Measurements from ENCODE around the gene TMEM170B.

DNA sequence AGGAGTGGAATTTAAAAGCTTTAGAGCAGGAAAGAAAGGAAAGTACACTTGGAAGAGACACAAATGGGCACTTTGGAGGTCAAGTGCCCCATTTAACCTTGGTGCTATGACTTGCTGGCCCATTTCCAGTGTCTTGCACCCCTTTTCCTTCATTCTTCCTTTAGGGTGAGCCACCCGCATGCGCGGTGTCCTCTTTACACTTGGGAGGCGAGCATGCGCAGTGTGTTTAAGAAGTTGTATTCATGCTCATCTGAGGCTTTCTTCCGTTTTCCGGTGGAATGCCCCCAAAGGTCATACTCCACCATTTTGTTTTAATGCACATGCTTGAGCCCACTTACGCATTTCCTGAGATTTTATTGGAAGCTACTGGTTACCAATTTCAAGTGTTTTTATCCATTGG is 29.1 kb downstream of the TMEM170B start:
- no peak for TF ChIP-seq POLR2A (IDR thresholded peaks at IDR 0.05)
- TF ChIP-seq, protein P1, sequence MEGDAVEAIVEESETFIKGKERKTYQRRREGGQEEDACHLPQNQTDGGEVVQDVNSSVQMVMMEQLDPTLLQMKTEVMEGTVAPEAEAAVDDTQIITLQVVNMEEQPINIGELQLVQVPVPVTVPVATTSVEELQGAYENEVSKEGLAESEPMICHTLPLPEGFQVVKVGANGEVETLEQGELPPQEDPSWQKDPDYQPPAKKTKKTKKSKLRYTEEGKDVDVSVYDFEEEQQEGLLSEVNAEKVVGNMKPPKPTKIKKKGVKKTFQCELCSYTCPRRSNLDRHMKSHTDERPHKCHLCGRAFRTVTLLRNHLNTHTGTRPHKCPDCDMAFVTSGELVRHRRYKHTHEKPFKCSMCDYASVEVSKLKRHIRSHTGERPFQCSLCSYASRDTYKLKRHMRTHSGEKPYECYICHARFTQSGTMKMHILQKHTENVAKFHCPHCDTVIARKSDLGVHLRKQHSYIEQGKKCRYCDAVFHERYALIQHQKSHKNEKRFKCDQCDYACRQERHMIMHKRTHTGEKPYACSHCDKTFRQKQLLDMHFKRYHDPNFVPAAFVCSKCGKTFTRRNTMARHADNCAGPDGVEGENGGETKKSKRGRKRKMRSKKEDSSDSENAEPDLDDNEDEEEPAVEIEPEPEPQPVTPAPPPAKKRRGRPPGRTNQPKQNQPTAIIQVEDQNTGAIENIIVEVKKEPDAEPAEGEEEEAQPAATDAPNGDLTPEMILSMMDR (IDR thresholded peaks at IDR 0.05) = no peak

Measured in vagina (tissue), 2 donors.